Stomach (tissue), 4 donors: ENCODE measurements around the gene ZCWPW2.

Source experiments
- CTCF ChIP-seq, 7 experiments: fragments of 450-650 bp in 4 of 7; fragments of 200-600 bp in 3 of 7; sonication (generic) in 3 of 7; IDR thresholded peaks; one replicate each; pipeline ENCODE4 v1.5.1; 2016 to 2019; ENCODE audit warnings: antibody characterized with exemption in 7 of 7, control low read depth in 2 of 7, mild to moderate bottlenecking in 1 of 7
- EP300 ChIP-seq: sonication (generic); formaldehyde crosslinking; IDR thresholded peaks from one replicate; pipeline ENCODE4 v1.6.1; 2017; ENCODE audit warnings: antibody characterized with exemption
- POLR2A ChIP-seq, 4 donors: fragments of 450-650 bp; IDR thresholded peaks; one replicate each; pipeline ENCODE4 v1.6.1; 2016; ENCODE audit warnings: antibody characterized with exemption in 4 of 4, control low read depth in 2 of 4, mild to moderate bottlenecking in 1 of 4, moderate library complexity in 1 of 4

- no peak for TF ChIP-seq EP300
- no peak for TF ChIP-seq CTCF (IDR thresholded peaks at IDR 0.05)
- TF ChIP-seq POLR2A (IDR thresholded peaks at IDR 0.05), result no peak
Measured at GRCh38 chr3:28502397-28502937, 153.9 kb downstream of the ZCWPW2 start.
